Stimulated activated naive B cell treated with anti-CD40 and anti-IgM and Interleukin-4, amounts not matched to agents 10 μg/mL and 1 μg/mL and 100 μg/mL, for 72 hours (primary cell): ENCODE measurements around the gene DDIT4L.
A peak's percentile ranks its signal among the peaks of the same experiment; 100 is the strongest.
"Not testable (repeated sequence)": the region's sequence is repeated elsewhere in the genome, so short reads cannot be mapped to it uniquely, and the experiment has no call there.

ENCODE experiments used
- ATAC-seq, 2 donors: fragments of 150-1000 bp; cut with Tn5 transposase; replicated peaks; 2 replicates each; pipeline ENCODE4 v1.10.0; 2021; ENCODE audit warnings: moderate library complexity in 1 of 2
- DNase-seq: peaks from one replicate; pipeline ENCODE4 v3.0.0; 2021
- H3K27ac Mint-ChIP-seq: one replicate; pipeline ENCODE4 v1.8.0; 2022; ENCODE audit warnings: mild to moderate bottlenecking, mixed read lengths
- H3K27me3 Mint-ChIP-seq, 2 donors: one replicate each; pipeline ENCODE4 v1.8.0; 2022; ENCODE audit warnings: mixed read lengths in 2 of 2
- H3K36me3 Mint-ChIP-seq, 2 donors: one replicate each; pipeline ENCODE4 v1.8.0; 2022; ENCODE audit warnings: mixed read lengths in 2 of 2, mild to moderate bottlenecking in 1 of 2
- H3K4me1 Mint-ChIP-seq, 2 donors: one replicate each; pipeline ENCODE4 v1.8.0; 2022; ENCODE audit warnings: mixed read lengths in 2 of 2, mild to moderate bottlenecking in 1 of 2
- H3K4me3 Mint-ChIP-seq, 2 donors: one replicate each; pipeline ENCODE4 v1.8.0; 2022; ENCODE audit warnings: mild to moderate bottlenecking in 2 of 2, mixed read lengths in 2 of 2, moderate library complexity in 1 of 2
- H3K9me3 Mint-ChIP-seq, 2 donors: one replicate each; pipeline ENCODE4 v1.8.0; 2022; ENCODE audit warnings: mixed read lengths in 2 of 2, mild to moderate bottlenecking in 1 of 2

DDIT4L gene

GRCh38 chr4:100189820-100190642 is at the start of gene DDIT4L:
Gene DDIT4L, minus strand, starts transcription at chr4:100190468. Its CDS starts 485 bp downstream, at chr4:100189983.
- DNase-seq, result no peak
- H3K27me3 Mint-ChIP-seq, result peaks cover 32 to 51% of the 10 kb centered on the region in 2 donors
- no peaks in the 10 kb centered on the region for H3K9me3 Mint-ChIP-seq
- H3K36me3 Mint-ChIP-seq, result no peaks in the 10 kb centered on the region
- H3K27ac Mint-ChIP-seq, result peak within 1 kb of the TSS; percentile 47
- peak; percentile 74 to 78 for ATAC-seq
- H3K4me1 Mint-ChIP-seq, result peaks cover 12 to 19% of the 10 kb centered on the region in 2 donors
- H3K4me3 Mint-ChIP-seq, result peak within 1 kb of the TSS; percentile 79 to 84

GRCh38 chr4:100240008-100240407 is 49.7 kb upstream of the DDIT4L start:
- Mint-ChIP-seq H3K27ac (no peak overlapping the region), H3K36me3 (no peaks in the 10 kb centered on the region), H3K4me3 (no peak overlapping the region), H3K4me1 (peaks cover 0 to 10% of the 10 kb centered on the region in 2 donors), H3K9me3 (peaks cover 4% of the 10 kb centered on the region in 2 donors), H3K27me3 (peaks cover 0 to 9% of the 10 kb centered on the region in 2 donors)
- ATAC-seq (no peak), DNase-seq (no peak)

GRCh38 chr4:100224721-100225120 is 34.5 kb upstream of the DDIT4L start:
- Mint-ChIP-seq H3K27me3 (peaks cover 5 to 13% of the 10 kb centered on the region in 2 donors), H3K36me3 (peaks cover 13 to 16% of the 10 kb centered on the region in 2 donors), H3K4me3 (no peak overlapping the region), H3K4me1 (no peaks in the 10 kb centered on the region), H3K9me3 (peaks cover 34 to 36% of the 10 kb centered on the region in 2 donors), H3K27ac (no peak overlapping the region)
- DNase-seq (no peak), ATAC-seq (no peak)

- no peak overlapping the region for H3K27ac Mint-ChIP-seq
- peaks cover 12 to 13% of the 10 kb centered on the region in 2 donors for H3K36me3 Mint-ChIP-seq
- no peaks in the 10 kb centered on the region for H3K4me1 Mint-ChIP-seq
- no peak for ATAC-seq
- H3K4me3 Mint-ChIP-seq, result no peak overlapping the region
- H3K9me3 Mint-ChIP-seq, result peaks cover 30 to 31% of the 10 kb centered on the region in 2 donors
- no peak for DNase-seq
- peaks cover 7 to 15% of the 10 kb centered on the region in 2 donors for H3K27me3 Mint-ChIP-seq
These were observed 33.9 kb upstream of the DDIT4L start for GRCh38 chr4:100224160-100224559.

- ATAC-seq (peak; percentile 90 to 91), DNase-seq (peak; percentile 30)
These were observed 18.7 kb upstream of the DDIT4L start for GRCh38 chr4:100208964-100209363.

GRCh38 chr4:100208459-100208858 is 18.2 kb upstream of the DDIT4L start:
- Mint-ChIP-seq H3K9me3 (no peaks in the 10 kb centered on the region), H3K27ac (no peak overlapping the region), H3K4me1 (peaks cover 14 to 28% of the 10 kb centered on the region in 2 donors), H3K4me3 (no peak overlapping the region), H3K36me3 (no peaks in the 10 kb centered on the region), H3K27me3 (peaks cover 0 to 14% of the 10 kb centered on the region in 2 donors)
- DNase-seq, result no peak
- ATAC-seq, result no peak

More at GRCh38 chr4:100208964-100209363, 18.7 kb upstream of the DDIT4L start:
- Mint-ChIP-seq H3K9me3 (no peaks in the 10 kb centered on the region), H3K36me3 (no peaks in the 10 kb centered on the region), H3K4me1 (peaks cover 14 to 28% of the 10 kb centered on the region in 2 donors), H3K27me3 (peaks cover 0 to 14% of the 10 kb centered on the region in 2 donors), H3K27ac (no peak overlapping the region), H3K4me3 (no peak overlapping the region)

GRCh38 chr4:100206850-100207249 is 16.6 kb upstream of the DDIT4L start:
- Mint-ChIP-seq H3K27me3 (peaks cover 0 to 14% of the 10 kb centered on the region in 2 donors), H3K36me3 (no peaks in the 10 kb centered on the region), H3K27ac (no peak overlapping the region), H3K9me3 (no peaks in the 10 kb centered on the region), H3K4me1 (peaks cover 14 to 28% of the 10 kb centered on the region in 2 donors), H3K4me3 (no peak overlapping the region)
- ATAC-seq (peak; percentile 19 to 40), DNase-seq (no peak)

- no peak for DNase-seq
- Mint-ChIP-seq H3K9me3 (no peaks in the 10 kb centered on the region), H3K4me1 (no peaks in the 10 kb centered on the region), H3K36me3 (no peaks in the 10 kb centered on the region), H3K27ac (no peak overlapping the region), H3K27me3 (peaks cover 4 to 6% of the 10 kb centered on the region in 2 donors), H3K4me3 (no peak overlapping the region)
- no peak for ATAC-seq
These were observed 7.8 kb upstream of the DDIT4L start for GRCh38 chr4:100198061-100198460.

GRCh38 chr4:100196388-100197071 is 6.3 kb upstream of the DDIT4L start:
- DNase-seq, H3K4me3 Mint-ChIP-seq, H3K27ac Mint-ChIP-seq, H3K36me3 Mint-ChIP-seq, H3K4me1 Mint-ChIP-seq, ATAC-seq, H3K9me3 Mint-ChIP-seq, H3K27me3 Mint-ChIP-seq: not testable (repeated sequence)

- Mint-ChIP-seq H3K36me3 (no peaks in the 10 kb centered on the region), H3K27ac (peak overlapping the region; percentile 47), H3K4me1 (peaks cover 12 to 19% of the 10 kb centered on the region in 2 donors), H3K4me3 (peak overlapping the region; percentile 79 to 84), H3K9me3 (no peaks in the 10 kb centered on the region), H3K27me3 (peaks cover 37 to 45% of the 10 kb centered on the region in 2 donors)
- ATAC-seq (peak; percentile 23 to 33), DNase-seq (no peak)
These were observed 654 bp upstream of the DDIT4L start for GRCh38 chr4:100190643-100191600.

- Mint-ChIP-seq H3K27ac (no peak overlapping the region), H3K27me3 (peaks cover 38 to 52% of the 10 kb centered on the region in 2 donors), H3K4me3 (peak overlapping the region in 1 of 2 donors; percentile 79), H3K9me3 (no peaks in the 10 kb centered on the region), H3K4me1 (peaks cover 12 to 19% of the 10 kb centered on the region in 2 donors), H3K36me3 (no peaks in the 10 kb centered on the region)
- DNase-seq (no peak), ATAC-seq (no peak)
These were observed 1.4 kb downstream of the DDIT4L start for GRCh38 chr4:100188829-100189228.

- DNase-seq (no peak), ATAC-seq (no peak)
- H3K36me3 Mint-ChIP-seq, result no peaks in the 10 kb centered on the region
- H3K27ac Mint-ChIP-seq, result no peak overlapping the region
- H3K9me3 Mint-ChIP-seq, result no peaks in the 10 kb centered on the region
- peaks cover 12 to 19% of the 10 kb centered on the region in 2 donors for H3K4me1 Mint-ChIP-seq
- H3K27me3 Mint-ChIP-seq, result peaks cover 38 to 53% of the 10 kb centered on the region in 2 donors
- no peak overlapping the region for H3K4me3 Mint-ChIP-seq
These were observed 2.5 kb downstream of the DDIT4L start for GRCh38 chr4:100187781-100188180.

GRCh38 chr4:100184787-100185186 is 5.5 kb downstream of the DDIT4L start:
- no peak overlapping the region for H3K4me3 Mint-ChIP-seq
- no peaks in the 10 kb centered on the region for H3K36me3 Mint-ChIP-seq
- ATAC-seq (no peak), DNase-seq (no peak)
- H3K4me1 Mint-ChIP-seq, result peaks cover 6 to 7% of the 10 kb centered on the region in 2 donors
- no peak overlapping the region for H3K27ac Mint-ChIP-seq
- no peaks in the 10 kb centered on the region for H3K9me3 Mint-ChIP-seq
- peaks cover 27 to 36% of the 10 kb centered on the region in 2 donors for H3K27me3 Mint-ChIP-seq

- DNase-seq, result no peak
- peaks cover 1 to 11% of the 10 kb centered on the region in 2 donors for H3K4me1 Mint-ChIP-seq
- H3K27ac Mint-ChIP-seq, result no peak overlapping the region
- no peak overlapping the region for H3K4me3 Mint-ChIP-seq
- no peak for ATAC-seq
- peaks cover 0 to 3% of the 10 kb centered on the region in 2 donors for H3K27me3 Mint-ChIP-seq
- no peaks in the 10 kb centered on the region for H3K36me3 Mint-ChIP-seq
- no peaks in the 10 kb centered on the region for H3K9me3 Mint-ChIP-seq
These were observed 12.4 kb downstream of the DDIT4L start for GRCh38 chr4:100177855-100178254.
